Measurements from ENCODE around the gene LMF1. TPM values are rescaled to one million over a fixed set of nuclear protein-coding genes. Genes with fewer than 3 reads are reported as not detected.

LMF1 gene
- total and polyA plus RNA-seq, 2 of the 13 experiments (the other 11 are each of a cell fraction or from before 2014, with no cell fraction given): 6.8 to 8.5 TPM

DNA sequence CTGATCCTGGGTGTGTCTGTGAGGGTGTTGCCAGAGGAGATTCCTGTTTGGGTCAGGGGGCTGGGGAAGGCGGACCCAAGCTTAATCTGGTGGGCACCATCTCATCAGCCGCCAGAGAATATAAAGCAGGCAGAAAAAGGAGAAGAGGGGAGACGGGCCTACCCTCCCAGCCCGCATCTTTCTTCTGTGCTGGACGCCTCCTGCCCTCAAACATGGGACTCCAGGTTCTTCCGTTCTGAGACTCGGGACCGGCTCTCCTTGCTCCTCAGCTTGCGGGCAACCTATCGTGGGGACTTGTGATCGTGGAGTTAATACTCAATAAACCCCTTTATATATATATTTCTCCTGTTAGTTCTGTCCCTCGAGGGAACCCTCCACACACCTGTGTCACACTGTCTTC is 64.5 kb downstream of the LMF1 start:
- ATAC-seq (no peak), FAIRE-seq (no peak), DNase-seq (ENCODE audit: low spot score) (no peak)
- no peak overlapping the region for H2AFZ ChIP-seq (ENCODE audit: low read length)
- no peaks in the 10 kb centered on the region for H3K27me3 ChIP-seq (ENCODE audit: control insufficient read depth in 1 of 2, insufficient read depth in 2 of 2, low read length in 2 of 2)
- H3K4me3 ChIP-seq (replicated peaks in 1 of 3; ENCODE audit: insufficient read depth in 1 of 3, low read depth in 2 of 3, low read length in 3 of 3): no peak overlapping the region
- H3K9ac ChIP-seq (ENCODE audit: insufficient read depth, low read depth, low read length): no peak overlapping the region
- H4K20me1 ChIP-seq (ENCODE audit: insufficient read depth, low read length): no peaks in the 10 kb centered on the region
- POLR2A ChIA-PET: no interaction called here
- H3K9me3 ChIP-seq (ENCODE audit: low read length): peaks cover 9% of the 10 kb centered on the region
- no peak for TF ChIP-seq ZFP41 (CRISPR knock-in tag; IDR thresholded peaks at IDR 0.05; ENCODE audit: borderline replicate concordance)
- TF ChIP-seq ZBTB3 (CRISPR knock-in tag; IDR thresholded peaks at IDR 0.05; ENCODE audit: borderline replicate concordance, low read depth): no peak
- no peak for TF ChIP-seq KLF11 (CRISPR knock-in tag; IDR thresholded peaks at IDR 0.05)
- TF ChIP-seq, protein P1, sequence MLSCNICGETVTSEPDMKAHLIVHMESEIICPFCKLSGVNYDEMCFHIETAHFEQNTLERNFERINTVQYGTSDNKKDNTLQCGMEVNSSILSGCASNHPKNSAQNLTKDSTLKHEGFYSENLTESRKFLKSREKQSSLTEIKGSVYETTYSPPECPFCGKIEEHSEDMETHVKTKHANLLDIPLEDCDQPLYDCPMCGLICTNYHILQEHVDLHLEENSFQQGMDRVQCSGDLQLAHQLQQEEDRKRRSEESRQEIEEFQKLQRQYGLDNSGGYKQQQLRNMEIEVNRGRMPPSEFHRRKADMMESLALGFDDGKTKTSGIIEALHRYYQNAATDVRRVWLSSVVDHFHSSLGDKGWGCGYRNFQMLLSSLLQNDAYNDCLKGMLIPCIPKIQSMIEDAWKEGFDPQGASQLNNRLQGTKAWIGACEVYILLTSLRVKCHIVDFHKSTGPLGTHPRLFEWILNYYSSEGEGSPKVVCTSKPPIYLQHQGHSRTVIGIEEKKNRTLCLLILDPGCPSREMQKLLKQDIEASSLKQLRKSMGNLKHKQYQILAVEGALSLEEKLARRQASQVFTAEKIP (CRISPR knock-in tag; IDR thresholded peaks at IDR 0.05; ENCODE audit: borderline replicate concordance): no peak
- TF ChIP-seq PHF5A (CRISPR knock-in tag; IDR thresholded peaks at IDR 0.05; ENCODE audit: low read depth, unreplicated experiment): no peak
- no peak for TF ChIP-seq TOPORS (CRISPR knock-in tag; IDR thresholded peaks at IDR 0.05)
- TF ChIP-seq KMT2A (CRISPR knock-in tag; IDR thresholded peaks at IDR 0.05): no peak
- TF ChIP-seq, protein P2, sequence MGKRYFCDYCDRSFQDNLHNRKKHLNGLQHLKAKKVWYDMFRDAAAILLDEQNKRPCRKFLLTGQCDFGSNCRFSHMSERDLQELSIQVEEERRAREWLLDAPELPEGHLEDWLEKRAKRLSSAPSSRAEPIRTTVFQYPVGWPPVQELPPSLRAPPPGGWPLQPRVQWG (CRISPR knock-in tag; IDR thresholded peaks at IDR 0.05; ENCODE audit: borderline replicate concordance, low read depth): no peak
- TF ChIP-seq NCOA2 (CRISPR knock-in tag; IDR thresholded peaks at IDR 0.05): no peak
- no peak for TF ChIP-seq ZNF839 (CRISPR knock-in tag; IDR thresholded peaks at IDR 0.05; ENCODE audit: borderline replicate concordance)
- no peak for TF ChIP-seq PRPF4 (IDR thresholded peaks at IDR 0.05; ENCODE audit: low read depth, low read length, poor library complexity, severe bottlenecking)
- H3K79me2 ChIP-seq (ENCODE audit: insufficient read depth, low read length): no peaks in the 10 kb centered on the region
- no TSS peak for BruUV-seq (replicated peaks)
- CTCF ChIA-PET (ENCODE audit: low intra/inter-chr PET ratio, low total read pairs): no interaction called here
- no peak overlapping the region for H3K4me2 ChIP-seq (ENCODE audit: low read depth, low read length)
- in situ Hi-C loops (cut with HindIII; ENCODE audit: extremely low pct_ligation_motif_present, low pct_unique_long_range_greater_than_20kb) (no loop called here), intact Hi-C loops (cut with micrococcal nuclease; ENCODE audit: unreplicated experiment) (no loop called here)
- H3K27ac ChIP-seq (ENCODE audit: extremely low read length, insufficient read depth, low read length): no peak overlapping the region
- no peaks in the 10 kb centered on the region for H3K36me3 ChIP-seq (replicated peaks in 1 of 2; ENCODE audit: control insufficient read depth in 1 of 2, insufficient read depth in 2 of 2, low read length in 2 of 2)
- H3K4me1 ChIP-seq (ENCODE audit: insufficient read depth, low read length): 0 out of 2 replicates have a peak, but pooled peaks cover 8% of the 10 kb centered on the region
- WGBS (ENCODE audit: low lambda C conversion rate): 91% methylated on average over 12 of the region's 12 CpGs

All from HepG2 (cell line).